ENCODE measurements around the gene APBB3. TPM values are rescaled to one million over a fixed set of nuclear protein-coding genes. Genes with fewer than 3 reads are reported as not detected.

Gene APBB3
- total RNA-seq, 1 donor from 2014 or later, result 3.5 TPM

DNA sequence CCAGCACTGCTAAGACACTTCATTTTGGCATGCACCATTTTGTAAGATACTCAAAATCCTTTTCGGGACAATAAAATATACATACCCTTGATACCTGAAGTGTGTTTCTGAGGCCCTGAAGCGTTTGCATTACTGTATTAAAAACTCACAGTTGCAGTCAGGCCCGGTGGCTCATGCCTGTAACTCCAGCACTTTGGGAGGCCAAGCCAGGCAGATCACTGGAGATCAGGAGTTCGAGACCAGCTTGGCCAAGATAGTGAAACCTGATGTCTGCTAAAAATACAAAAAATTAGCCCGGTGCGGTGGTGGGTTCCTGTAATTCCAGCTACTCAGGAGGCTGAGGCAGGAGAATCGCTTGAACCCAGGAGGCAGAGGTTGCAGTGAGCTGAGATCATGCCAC is 19.4 kb downstream of the APBB3 start:
- no peak for TF ChIP-seq CTCF (conservative IDR thresholded peaks at IDR 0.05; ENCODE audit: low read depth, low read length)
- DNase-seq (ENCODE audit: low read depth), result no peak
- H3K4me3 ChIP-seq (ENCODE audit: low read depth, low read length), result no peak overlapping the region

- DNase-seq (ENCODE audit: low read depth), result no peak
- no peak for TF ChIP-seq CTCF (conservative IDR thresholded peaks at IDR 0.05; ENCODE audit: low read depth, low read length)
These were observed 21.4 kb downstream of the APBB3 start for GRCh38 chr5:140542972-140543371.

GRCh38 chr5:140540227-140540626 is 24.2 kb downstream of the APBB3 start:
- TF ChIP-seq CTCF (conservative IDR thresholded peaks at IDR 0.05; ENCODE audit: low read depth, low read length), result no peak
- no peak for DNase-seq (ENCODE audit: low read depth)

More at GRCh38 chr5:140542972-140543371, 21.4 kb downstream of the APBB3 start:
- no peak overlapping the region for H3K4me3 ChIP-seq (ENCODE audit: low read depth, low read length)

GRCh38 chr5:140524003-140524402 is 40.4 kb downstream of the APBB3 start:
- no peak for DNase-seq (ENCODE audit: low read depth)
- H3K4me3 ChIP-seq (ENCODE audit: low read depth, low read length), result no peak overlapping the region
- TF ChIP-seq CTCF (conservative IDR thresholded peaks at IDR 0.05; ENCODE audit: low read depth, low read length), result no peak

More at GRCh38 chr5:140540227-140540626, 24.2 kb downstream of the APBB3 start:
- H3K4me3 ChIP-seq (ENCODE audit: low read depth, low read length), result no peak overlapping the region

- no peak for TF ChIP-seq CTCF (conservative IDR thresholded peaks at IDR 0.05; ENCODE audit: low read depth, low read length)
- DNase-seq (ENCODE audit: low read depth), result no peak
- H3K4me3 ChIP-seq (ENCODE audit: low read depth, low read length), result no peak overlapping the region
These were observed 51.3 kb downstream of the APBB3 start for GRCh38 chr5:140513124-140513523.

GRCh38 chr5:140509898-140510297 is 54.5 kb downstream of the APBB3 start:
- no peak for DNase-seq (ENCODE audit: low read depth)
- no peak for TF ChIP-seq CTCF (conservative IDR thresholded peaks at IDR 0.05; ENCODE audit: low read depth, low read length)
- no peak overlapping the region for H3K4me3 ChIP-seq (ENCODE audit: low read depth, low read length)

Other genes starting within 250 kb of the APBB3 start
- gene HBEGF, start 218.0 kb downstream of the APBB3 start, total RNA-seq, result 25.0 and 25.6 TPM in 2 replicates
- not detected in 2 replicates for gene SLC4A9, start 204.4 kb downstream of the APBB3 start, total RNA-seq
- gene ANKHD1, start 162.8 kb downstream of the APBB3 start, total RNA-seq, result 28.4 and 32.6 TPM in 2 replicates
- gene EIF4EBP3, start 16.9 kb downstream of the APBB3 start, total RNA-seq, result 2.8 and 5.2 TPM in 2 replicates
- gene SRA1, start 7.1 kb downstream of the APBB3 start, total RNA-seq, result 40.3 and 41.3 TPM in 2 replicates
- gene SLC35A4, start 230 bp upstream of the APBB3 start, total RNA-seq, result 61.8 TPM in 2 replicates
- not detected in 2 replicates for gene CD14, start 68.6 kb upstream of the APBB3 start, total RNA-seq
- 9.0 and 127 TPM in 2 replicates for gene TMCO6, start 74.9 kb upstream of the APBB3 start, total RNA-seq
- gene NDUFA2, start 83.0 kb upstream of the APBB3 start, total RNA-seq, result 62.0 and 110 TPM in 2 replicates
- gene IK, start 83.2 kb upstream of the APBB3 start, total RNA-seq, result 95.4 and 124 TPM in 2 replicates
- gene WDR55, start 100.3 kb upstream of the APBB3 start, total RNA-seq, result 14.6 and 23.4 TPM in 2 replicates
- gene DND1, start 109.0 kb upstream of the APBB3 start, total RNA-seq, result 0.14 TPM in 1 of 2 replicates, not detected in the other
- gene HARS1, start 126.8 kb upstream of the APBB3 start, total RNA-seq, result 83.0 and 123 TPM in 2 replicates
- gene HARS2, start 126.9 kb upstream of the APBB3 start, total RNA-seq, result 33.9 and 39.5 TPM in 2 replicates
- 38.3 and 43.6 TPM in 2 replicates for gene ZMAT2, start 135.8 kb upstream of the APBB3 start, total RNA-seq
- gene PCDHA1, start 221.5 kb upstream of the APBB3 start, total RNA-seq, result not detected in 2 replicates
- not detected in 2 replicates for gene PCDHA2, start 230.3 kb upstream of the APBB3 start, total RNA-seq
- gene PCDHA3, start 236.5 kb upstream of the APBB3 start, total RNA-seq, result 0.06 TPM in 1 of 2 replicates, not detected in the other
- 1.6 TPM in 1 of 2 replicates, not detected in the other for gene PCDHA4, start 242.5 kb upstream of the APBB3 start, total RNA-seq